Hepatocyte (in vitro differentiated cells): ENCODE results near the gene SGMS1.
"Not testable (repeated sequence)": the region's sequence is repeated elsewhere in the genome, so short reads cannot be mapped to it uniquely, and the experiment has no call there.

Experiments used
- CTCF ChIP-seq: fragments of 200-600 bp; sonication (generic); IDR thresholded peaks from 2 replicates; pipeline ENCODE4 v1.5.1; 2016; ENCODE audit warnings: antibody characterized with exemption, mild to moderate bottlenecking; ENCODE audit not compliant: poor library complexity
- EZH2 ChIP-seq: fragments of 200-600 bp; sonication (generic); IDR thresholded peaks from 2 replicates; pipeline ENCODE4 v1.6.1; 2016; ENCODE audit warnings: antibody characterized with exemption, mild to moderate bottlenecking, borderline replicate concordance

GRCh38 chr10:50356481-50356832, 267.3 kb downstream of the SGMS1 start:
- not testable (repeated sequence) for TF ChIP-seq CTCF, EZH2
